OCI-LY7 (cell line): ENCODE results near the gene CCR5.

Experiments used
- EZH2phosphoT487 ChIP-seq: fragments of 200-600 bp; sonication (generic); IDR thresholded peaks from 2 replicates; pipeline ENCODE4 v1.6.1; 2018; ENCODE audit warnings: low read depth, borderline replicate concordance, mild to moderate bottlenecking, mixed run types, antibody characterized with exemption, low read length, moderate library complexity, mixed read lengths
- TF ChIP-seq, protein P1 (sequence below): fragments of 200-600 bp; sonication (generic); conservative IDR thresholded peaks from 2 replicates; pipeline ENCODE4 v1.5.1; 2014; ENCODE audit warnings: mild to moderate bottlenecking, antibody characterized with exemption, low read length, moderate library complexity, mixed read lengths

DNA sequence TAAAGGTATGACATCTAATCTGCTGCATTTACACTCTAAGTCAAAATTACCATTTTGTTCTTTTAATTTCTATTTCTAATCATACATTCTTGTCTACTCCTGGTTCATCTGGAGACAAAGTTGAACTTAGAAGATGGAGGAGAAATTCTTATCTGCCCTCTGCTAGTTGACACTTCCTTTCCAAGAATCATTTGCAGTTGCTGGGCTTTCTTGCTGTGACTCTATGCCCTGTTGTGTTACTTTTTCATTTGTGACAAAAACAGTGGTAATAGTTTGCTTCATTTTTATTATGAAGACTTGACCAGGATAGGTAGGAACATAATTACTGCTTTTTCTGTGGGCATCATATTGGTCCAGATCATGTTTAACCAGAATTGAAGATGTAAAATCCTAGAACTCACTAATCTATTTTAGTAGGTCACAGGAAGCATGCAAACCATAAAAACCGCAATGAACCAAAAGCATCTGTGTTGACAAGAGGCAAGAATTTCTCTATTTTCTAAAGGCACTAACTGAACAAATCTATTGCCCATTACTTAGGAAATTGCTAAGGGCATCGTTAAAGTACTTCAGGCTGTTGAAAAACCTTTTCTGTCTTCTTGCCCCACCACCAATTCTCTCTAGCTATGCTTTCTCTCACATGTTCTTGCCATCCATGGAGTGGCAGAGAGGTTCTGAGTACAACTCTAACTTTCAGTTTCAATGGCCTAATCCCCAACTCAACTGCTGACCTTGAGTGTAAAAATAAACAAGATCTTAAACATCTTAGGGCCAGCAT lies 21.1 kb upstream of the CCR5 start:
- TF ChIP-seq, protein P1, sequence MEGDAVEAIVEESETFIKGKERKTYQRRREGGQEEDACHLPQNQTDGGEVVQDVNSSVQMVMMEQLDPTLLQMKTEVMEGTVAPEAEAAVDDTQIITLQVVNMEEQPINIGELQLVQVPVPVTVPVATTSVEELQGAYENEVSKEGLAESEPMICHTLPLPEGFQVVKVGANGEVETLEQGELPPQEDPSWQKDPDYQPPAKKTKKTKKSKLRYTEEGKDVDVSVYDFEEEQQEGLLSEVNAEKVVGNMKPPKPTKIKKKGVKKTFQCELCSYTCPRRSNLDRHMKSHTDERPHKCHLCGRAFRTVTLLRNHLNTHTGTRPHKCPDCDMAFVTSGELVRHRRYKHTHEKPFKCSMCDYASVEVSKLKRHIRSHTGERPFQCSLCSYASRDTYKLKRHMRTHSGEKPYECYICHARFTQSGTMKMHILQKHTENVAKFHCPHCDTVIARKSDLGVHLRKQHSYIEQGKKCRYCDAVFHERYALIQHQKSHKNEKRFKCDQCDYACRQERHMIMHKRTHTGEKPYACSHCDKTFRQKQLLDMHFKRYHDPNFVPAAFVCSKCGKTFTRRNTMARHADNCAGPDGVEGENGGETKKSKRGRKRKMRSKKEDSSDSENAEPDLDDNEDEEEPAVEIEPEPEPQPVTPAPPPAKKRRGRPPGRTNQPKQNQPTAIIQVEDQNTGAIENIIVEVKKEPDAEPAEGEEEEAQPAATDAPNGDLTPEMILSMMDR = no peak
- TF ChIP-seq EZH2phosphoT487 = no peak
